GM19467 (cell line): ENCODE measurements around the gene SEMA4D.
"Not testable (repeated sequence)": the region's sequence is repeated elsewhere in the genome, so short reads cannot be mapped to it uniquely, and the experiment has no call there.

Source experiments
- ATAC-seq: cut with Tn5 transposase; IDR thresholded peaks from one replicate; pipeline ENCODE4 v1.9.1; 2021; ENCODE audit warnings: mild to moderate bottlenecking, moderate library complexity; ENCODE audit not compliant: unreplicated experiment

The SEMA4D gene

DNA sequence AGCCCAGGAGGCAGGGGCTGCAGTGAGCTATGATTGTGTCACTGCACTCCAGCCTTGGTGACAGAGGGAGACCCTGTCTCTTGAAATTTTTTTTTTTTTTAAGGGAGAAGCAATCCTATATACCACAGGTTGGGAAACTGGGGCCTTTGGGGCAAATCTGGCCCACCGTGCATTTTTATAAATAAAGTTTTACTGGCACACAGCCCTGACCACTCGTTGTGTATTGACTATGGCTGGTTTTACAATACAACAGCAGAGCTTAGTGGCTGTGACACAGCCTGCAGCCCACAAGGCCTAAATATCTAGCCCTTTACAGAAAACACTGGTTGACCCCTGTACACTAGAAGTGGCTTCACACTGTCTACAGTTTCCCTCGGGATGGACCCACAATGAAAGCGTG, 121.6 kb downstream of the SEMA4D start:
- ATAC-seq, result no peak

DNA sequence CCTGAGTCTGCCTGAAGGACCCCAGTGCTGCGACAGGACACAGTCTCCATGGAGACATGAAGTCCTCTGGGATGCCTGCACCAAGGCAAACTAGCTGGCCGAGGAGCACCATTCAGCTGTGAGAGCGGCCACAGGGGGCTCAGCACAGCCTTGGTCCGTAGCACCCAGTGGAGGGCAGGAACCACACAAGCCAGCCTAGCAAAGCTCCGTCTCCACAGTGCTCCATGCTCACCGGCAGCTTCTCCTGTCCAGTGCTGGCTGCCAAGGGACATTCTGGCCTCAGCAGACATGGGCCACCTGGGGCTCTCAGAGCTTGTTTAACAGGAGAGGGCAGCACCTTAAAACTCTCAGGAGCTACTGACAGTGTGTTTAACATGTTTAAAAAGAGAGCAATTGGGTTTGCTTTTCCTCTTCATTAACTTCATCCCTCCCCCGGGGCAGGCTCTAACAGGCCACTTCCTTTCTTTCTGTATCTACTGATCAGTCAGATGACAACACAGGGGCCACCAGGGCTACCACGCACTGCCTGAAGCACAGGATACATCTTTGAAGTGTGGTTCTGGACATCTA, 122.6 kb downstream of the SEMA4D start:
- ATAC-seq, result no peak

DNA sequence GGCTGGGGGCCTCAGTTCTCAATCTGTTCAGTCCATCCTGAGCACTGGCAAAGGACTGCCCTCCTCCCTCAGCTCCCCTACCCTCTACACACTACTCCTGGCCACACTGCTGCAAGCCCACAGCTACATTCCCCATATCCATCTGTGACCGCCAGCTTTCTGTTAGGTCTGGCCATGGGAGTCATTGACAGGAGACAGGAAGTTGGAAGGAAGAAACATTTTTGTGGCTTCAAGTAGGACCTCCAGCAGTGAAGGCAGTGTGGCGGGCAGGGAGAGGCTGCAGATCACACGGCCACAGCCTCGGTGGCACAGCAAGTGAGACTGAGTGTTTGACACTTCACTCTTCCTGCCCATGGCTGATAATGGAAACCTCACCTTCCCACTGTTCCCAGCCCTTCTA, 123.7 kb downstream of the SEMA4D start:
- ATAC-seq, result no peak

DNA sequence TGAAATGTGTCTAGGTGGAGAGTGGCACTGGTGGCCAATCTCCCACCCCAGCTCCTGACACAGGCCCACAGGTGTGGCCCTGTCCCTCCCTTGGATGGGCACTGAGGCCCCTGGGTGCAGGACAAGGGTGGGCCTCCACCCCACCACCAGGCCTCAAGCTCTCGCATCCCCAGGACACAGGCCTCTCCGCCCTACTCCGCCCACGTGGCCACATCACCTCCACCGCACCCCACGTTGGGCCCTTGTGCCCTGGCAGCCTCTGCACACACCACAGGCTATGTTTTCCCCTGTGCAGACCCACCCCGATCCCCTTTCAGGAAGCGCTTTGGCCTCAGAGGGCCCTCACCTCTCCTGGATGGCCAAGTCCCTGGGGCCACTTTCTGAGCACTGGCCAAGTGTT, 124.9 kb downstream of the SEMA4D start:
- ATAC-seq, result no peak

GRCh38 chr9:89372230-89372816, 125.6 kb downstream of the SEMA4D start:
- no peak for ATAC-seq

GRCh38 chr9:89371791-89372190, 126.1 kb downstream of the SEMA4D start:
- not testable (repeated sequence) for ATAC-seq

DNA sequence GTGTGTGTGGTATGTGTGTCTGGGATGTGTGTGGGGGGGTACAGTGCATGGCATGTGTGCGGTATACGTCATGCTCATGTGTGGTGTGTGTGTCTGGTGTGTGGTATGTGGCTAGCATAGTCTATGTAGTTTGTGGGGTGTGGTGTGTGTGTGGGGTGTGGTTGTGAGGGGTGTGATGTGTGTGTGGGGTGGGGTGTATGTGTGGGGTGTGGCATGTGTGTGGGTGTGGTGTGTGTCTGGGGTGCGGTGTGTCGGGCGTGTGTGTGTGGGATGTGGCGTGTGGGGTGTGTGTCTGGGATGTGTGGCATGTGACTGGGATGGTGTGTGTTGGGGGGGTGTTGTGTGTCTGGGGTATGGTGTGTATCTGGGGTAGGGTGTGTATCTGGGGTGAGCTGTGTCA, 127.3 kb downstream of the SEMA4D start:
- ATAC-seq, result no peak

- ATAC-seq, result no peak
Measured at GRCh38 chr9:89368978-89369377, 128.9 kb downstream of the SEMA4D start.

- no peak for ATAC-seq
Measured at GRCh38 chr9:89368550-89368949, 129.4 kb downstream of the SEMA4D start.

- no peak for ATAC-seq
Measured at GRCh38 chr9:89367726-89368437, 130.0 kb downstream of the SEMA4D start.

- ATAC-seq, result no peak
Measured at GRCh38 chr9:89367281-89367680, 130.6 kb downstream of the SEMA4D start.

GRCh38 chr9:89366711-89367110, 131.2 kb downstream of the SEMA4D start:
- no peak for ATAC-seq

DNA sequence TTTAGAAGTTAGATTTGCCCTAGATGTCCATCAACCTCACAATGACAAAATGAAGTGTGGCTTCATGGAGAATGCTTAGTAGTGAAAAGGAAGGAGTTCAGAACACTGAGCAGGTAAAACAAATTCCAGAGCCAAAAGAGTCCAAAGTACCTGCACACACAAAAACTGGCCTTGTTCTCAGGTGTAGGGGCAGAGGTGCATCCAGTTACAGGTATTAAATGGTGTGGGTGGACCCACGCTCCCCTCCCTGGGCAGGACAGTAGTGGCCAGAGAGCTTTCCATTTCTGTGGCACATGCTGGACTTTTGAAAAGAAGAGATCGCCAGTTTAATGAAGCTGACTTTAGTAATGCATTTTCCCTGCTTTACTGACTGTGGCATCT, 132.4 kb downstream of the SEMA4D start:
- no peak for ATAC-seq

GRCh38 chr9:89364666-89365531, 133.0 kb downstream of the SEMA4D start:
- ATAC-seq, result no peak

DNA sequence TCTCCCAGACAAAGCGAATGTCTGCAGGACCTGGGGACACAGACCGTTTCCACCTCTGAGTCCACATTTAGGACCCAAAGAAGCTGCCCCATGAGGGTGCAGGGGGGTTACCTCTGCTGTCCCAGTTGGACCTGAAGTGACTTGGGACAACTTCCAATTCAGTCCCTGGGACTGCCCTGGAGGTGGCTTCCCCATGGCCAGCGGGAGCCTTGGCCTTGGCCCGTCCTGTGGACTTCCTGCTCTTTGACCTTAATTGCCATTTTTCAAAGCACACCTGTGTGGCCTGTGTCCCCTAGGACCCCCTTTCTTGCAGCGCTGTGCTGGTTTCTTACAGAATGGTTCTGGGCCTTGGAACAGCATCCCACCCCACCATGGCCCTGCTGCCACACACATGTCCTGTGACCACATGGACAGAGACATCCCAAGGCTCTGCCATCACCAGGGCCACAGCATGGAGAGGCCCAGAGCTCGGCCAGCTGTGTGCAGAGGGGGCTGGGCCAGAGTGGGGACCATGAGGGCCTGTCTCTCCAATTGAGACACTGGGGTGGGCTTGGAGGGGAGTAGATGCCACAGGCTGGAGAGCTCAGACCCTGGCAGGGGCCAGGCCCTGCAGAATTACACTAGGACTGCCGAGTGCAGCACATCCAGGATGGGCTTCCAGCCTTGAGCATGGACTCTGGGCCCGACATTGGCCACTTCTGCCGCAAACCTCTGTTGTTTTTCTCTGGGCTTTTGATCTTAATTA, 133.8 kb downstream of the SEMA4D start:
- no peak for ATAC-seq

GRCh38 chr9:89363311-89363670, 134.6 kb downstream of the SEMA4D start:
- ATAC-seq, result no peak

GRCh38 chr9:89362647-89363310, 135.1 kb downstream of the SEMA4D start:
- ATAC-seq, result no peak

DNA sequence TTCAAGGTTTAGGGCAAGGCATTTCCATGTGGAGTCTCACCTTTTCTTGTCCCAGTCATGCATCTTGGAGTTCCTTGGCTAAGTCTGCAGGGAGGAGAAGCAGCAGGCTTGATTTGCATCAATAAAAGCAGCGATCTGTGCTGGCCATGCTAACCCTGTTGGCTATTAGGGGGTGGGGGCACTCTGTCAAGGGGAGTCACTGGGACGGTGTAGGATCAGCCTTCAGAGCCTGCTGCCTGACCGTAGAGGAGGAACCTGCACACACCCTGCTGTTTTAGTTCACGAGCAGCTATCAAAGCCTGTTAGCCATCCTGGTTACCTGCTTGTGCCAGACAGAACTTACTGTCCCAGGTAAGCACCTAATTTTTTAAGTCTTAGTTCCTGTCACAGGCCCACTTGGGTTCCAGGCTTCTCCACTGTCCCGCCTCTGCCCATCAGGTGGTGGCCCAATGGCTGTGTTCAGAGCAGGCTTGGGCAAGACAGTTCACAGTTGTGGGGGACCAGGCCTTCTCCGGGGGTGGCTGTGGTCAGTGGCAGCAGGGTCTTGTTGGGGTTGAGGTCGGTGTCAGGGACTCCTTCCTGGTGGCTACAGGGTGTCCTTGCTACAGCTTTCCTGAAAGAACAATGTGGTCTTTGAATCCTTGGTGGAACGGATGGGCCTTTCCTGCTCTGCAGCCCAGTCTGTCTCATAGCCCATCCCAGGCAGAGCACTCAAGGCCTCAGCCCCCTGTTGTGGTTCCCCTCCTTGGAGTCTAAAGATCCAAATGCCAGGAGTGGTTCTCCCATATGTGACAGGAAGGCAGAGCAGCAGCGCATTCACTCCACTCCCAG, 135.9 kb downstream of the SEMA4D start:
- no peak for ATAC-seq

DNA sequence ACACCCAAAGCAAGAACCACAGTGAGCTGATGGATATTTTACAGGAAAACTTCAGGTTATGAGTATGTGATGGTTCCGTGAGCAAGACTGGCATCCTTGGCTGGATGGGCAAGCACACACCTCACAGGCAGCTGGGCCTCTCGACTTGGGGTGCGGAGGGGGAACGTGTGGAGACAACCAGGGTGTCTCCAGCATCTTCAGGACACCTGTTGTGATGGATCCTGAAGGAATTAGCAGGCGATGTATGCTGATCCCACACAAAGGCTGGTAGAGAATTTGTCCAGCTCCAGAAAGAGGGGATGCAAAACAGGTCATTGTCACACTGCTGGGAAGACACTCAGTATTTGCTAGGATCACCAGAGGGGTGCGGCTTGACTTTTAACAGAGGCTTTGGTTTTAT, 136.9 kb downstream of the SEMA4D start:
- no peak for ATAC-seq

DNA sequence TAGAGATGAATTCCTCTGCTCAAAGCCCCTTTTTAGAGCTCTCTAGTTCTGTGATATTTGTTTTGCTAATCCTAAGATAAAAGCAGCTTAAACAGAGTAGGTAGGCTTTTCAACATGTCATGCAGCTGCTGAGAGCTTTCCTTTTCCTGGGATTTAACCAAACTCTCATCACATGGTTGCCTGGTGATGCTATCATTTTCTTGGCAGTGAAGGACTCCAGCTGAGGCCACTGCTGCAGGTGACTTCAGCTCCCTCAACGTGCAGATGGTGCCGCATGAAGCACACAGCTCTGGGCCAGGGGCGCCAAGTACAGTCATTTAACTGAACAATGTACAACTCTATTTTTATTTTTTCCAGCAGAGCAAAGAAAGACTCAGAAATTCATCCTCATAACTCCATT, 137.4 kb downstream of the SEMA4D start:
- no peak for ATAC-seq
